Measurements from ENCODE around the gene AGMO.

Gene AGMO

DNA sequence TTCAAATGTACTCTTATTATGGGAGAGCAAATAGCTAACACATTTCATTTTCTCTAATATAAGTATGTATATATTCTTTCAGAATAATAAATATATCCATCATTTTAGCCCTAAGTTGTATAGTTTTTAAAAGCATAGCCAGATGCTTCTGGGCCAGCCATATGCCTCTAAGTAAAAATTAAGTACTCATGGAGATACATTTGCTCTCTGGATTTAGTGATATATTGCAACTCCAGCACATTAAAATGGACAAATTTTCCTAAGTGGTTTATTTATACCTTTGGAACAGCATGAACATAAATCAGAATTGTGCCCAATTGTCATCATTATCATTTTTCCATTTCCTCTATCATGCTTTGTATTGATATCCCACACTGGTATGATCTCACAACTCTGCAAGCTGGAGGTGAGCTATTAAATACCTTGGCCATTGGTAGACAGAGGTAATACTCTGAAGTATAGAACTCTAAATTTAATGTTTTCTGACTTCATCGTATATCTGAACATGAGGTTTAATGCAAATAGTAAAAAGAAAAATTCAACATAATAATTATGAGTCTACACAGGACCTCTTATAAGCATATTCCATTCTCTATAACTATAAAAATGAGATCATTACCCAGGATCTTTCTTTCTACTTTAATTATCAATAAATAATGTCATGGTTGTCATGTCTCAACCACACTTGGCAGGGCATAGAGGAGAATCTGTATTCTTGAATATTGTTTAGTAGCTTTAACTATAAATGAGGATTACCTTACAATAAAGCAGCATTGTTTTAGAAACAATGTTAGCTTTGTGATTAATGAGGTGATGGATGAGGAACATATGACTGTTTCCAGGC, 90.8 kb downstream of the AGMO start:
- Histone ChIP-seq H3K4me2 (ENCODE audit: low read length) (no peak overlapping the region), H3K79me2 (ENCODE audit: control insufficient read depth, low read length) (no peaks in the 10 kb centered on the region)
- TF ChIP-seq CTCF (IDR thresholded peaks at IDR 0.05; ENCODE audit: low read depth, low read length, poor library complexity, severe bottlenecking) (no peak), EZH2phosphoT487 (IDR thresholded peaks at IDR 0.05; ENCODE audit: borderline replicate concordance, low read length) (no peak)

DNA sequence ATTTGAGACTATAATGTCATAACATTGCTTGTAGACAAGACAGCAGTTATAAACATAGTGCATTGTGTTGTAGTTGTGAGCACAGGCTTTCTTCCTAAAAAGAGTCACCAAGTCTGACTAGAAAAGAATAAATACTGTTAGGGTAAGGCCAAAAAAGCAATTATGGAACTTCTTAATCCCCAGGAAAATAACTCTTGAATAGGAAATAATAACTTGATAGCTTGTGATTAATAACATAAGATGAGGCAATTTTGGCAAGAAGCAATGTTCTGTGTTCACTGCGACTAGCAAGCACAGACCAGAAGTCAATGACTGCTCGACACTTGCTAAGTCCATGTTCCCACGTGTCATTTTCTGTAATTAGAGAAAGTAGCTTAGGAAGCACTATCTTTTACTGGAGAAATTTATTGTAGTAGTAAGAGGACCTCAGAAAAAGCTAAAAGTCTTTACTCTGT, 97.1 kb downstream of the AGMO start:
- H3K9me3 ChIP-seq (ENCODE audit: control insufficient read depth, insufficient read depth, low read length), result no peaks in the 10 kb centered on the region
- H3K4me2 ChIP-seq (ENCODE audit: low read length), result no peak overlapping the region
- H3K4me3 ChIP-seq (ENCODE audit: low read length), result no peak overlapping the region

More for the DNA sequence above, 90.8 kb downstream of the AGMO start:
- Histone ChIP-seq H3K36me3 (ENCODE audit: control insufficient read depth, low read length) (no peaks in the 10 kb centered on the region), H3K27me3 (ENCODE audit: control insufficient read depth, low read length) (no peaks in the 10 kb centered on the region), H3K9me3 (ENCODE audit: control insufficient read depth, insufficient read depth, low read length) (no peaks in the 10 kb centered on the region), H3K4me1 (ENCODE audit: control insufficient read depth, low read length) (no peaks in the 10 kb centered on the region), H3K9me2 (replicated peaks; ENCODE audit: control insufficient read depth, low read length) (no peaks in the 10 kb centered on the region), H4K20me1 (ENCODE audit: control insufficient read depth, insufficient read depth, low read depth, low read length) (no peaks in the 10 kb centered on the region), H3K4me3 (ENCODE audit: low read length) (no peak overlapping the region), H3F3A (ENCODE audit: control insufficient read depth, insufficient read depth) (no peaks in the 10 kb centered on the region), H3K27ac (ENCODE audit: low read depth, low read length) (no peak overlapping the region)

GRCh38 chr7:15463801-15464666, 97.8 kb downstream of the AGMO start:
- no peak overlapping the region for H3K4me3 ChIP-seq (ENCODE audit: low read length)
- H3K27ac ChIP-seq (ENCODE audit: low read depth, low read length), result no peak overlapping the region
- H3K27me3 ChIP-seq (ENCODE audit: control insufficient read depth, low read length), result no peaks in the 10 kb centered on the region
- H3K36me3 ChIP-seq (ENCODE audit: control insufficient read depth, low read length), result no peaks in the 10 kb centered on the region
- H4K20me1 ChIP-seq (ENCODE audit: control insufficient read depth, insufficient read depth, low read depth, low read length), result no peaks in the 10 kb centered on the region
- no peaks in the 10 kb centered on the region for H3K9me3 ChIP-seq (ENCODE audit: control insufficient read depth, insufficient read depth, low read length)
- no peaks in the 10 kb centered on the region for H3F3A ChIP-seq (ENCODE audit: control insufficient read depth, insufficient read depth)
- H3K9me2 ChIP-seq (replicated peaks; ENCODE audit: control insufficient read depth, low read length), result no peaks in the 10 kb centered on the region
- no peaks in the 10 kb centered on the region for H3K79me2 ChIP-seq (ENCODE audit: control insufficient read depth, low read length)
- H3K4me2 ChIP-seq (ENCODE audit: low read length), result no peak overlapping the region
- TF ChIP-seq EZH2phosphoT487 (IDR thresholded peaks at IDR 0.05; ENCODE audit: borderline replicate concordance, low read length), result no peak
- H3K4me1 ChIP-seq (ENCODE audit: control insufficient read depth, low read length), result no peaks in the 10 kb centered on the region

More for the DNA sequence above, 97.1 kb downstream of the AGMO start:
- Histone ChIP-seq H3K27ac (ENCODE audit: low read depth, low read length) (no peak overlapping the region), H3K9me2 (replicated peaks; ENCODE audit: control insufficient read depth, low read length) (no peaks in the 10 kb centered on the region), H3K79me2 (ENCODE audit: control insufficient read depth, low read length) (no peaks in the 10 kb centered on the region), H3K4me1 (ENCODE audit: control insufficient read depth, low read length) (no peaks in the 10 kb centered on the region), H4K20me1 (ENCODE audit: control insufficient read depth, insufficient read depth, low read depth, low read length) (no peaks in the 10 kb centered on the region), H3F3A (ENCODE audit: control insufficient read depth, insufficient read depth) (no peaks in the 10 kb centered on the region), H3K27me3 (ENCODE audit: control insufficient read depth, low read length) (no peaks in the 10 kb centered on the region), H3K36me3 (ENCODE audit: control insufficient read depth, low read length) (no peaks in the 10 kb centered on the region)
- no peak for TF ChIP-seq CTCF (IDR thresholded peaks at IDR 0.05; ENCODE audit: low read depth, low read length, poor library complexity, severe bottlenecking)
- no peak for TF ChIP-seq EZH2phosphoT487 (IDR thresholded peaks at IDR 0.05; ENCODE audit: borderline replicate concordance, low read length)
